Activated CD8-positive, alpha-beta memory T cell treated with anti-CD3 and anti-CD28 coated beads for 24 hours (primary cell): ENCODE measurements around the gene PTPRN2.

ENCODE experiments used
- DNase-seq: peaks from one replicate; pipeline ENCODE4 v3.0.0-alpha.2; 2020

PTPRN2 gene

GRCh38 chr7:157500171-157500960, 1087.3 kb downstream of the PTPRN2 start:
- peak; percentile 44 for DNase-seq

GRCh38 chr7:157499835-157500153, 1087.8 kb downstream of the PTPRN2 start:
- no peak for DNase-seq

- DNase-seq, result peak; percentile 54
Observed at GRCh38 chr7:157499121-157499834, 1088.3 kb downstream of the PTPRN2 start.

GRCh38 chr7:157498657-157499056, 1089.0 kb downstream of the PTPRN2 start:
- DNase-seq, result no peak

- DNase-seq, result peak; percentile 51
Observed at GRCh38 chr7:157497744-157498651, 1089.6 kb downstream of the PTPRN2 start.

- no peak for DNase-seq
Observed at GRCh38 chr7:157497367-157497743, 1090.3 kb downstream of the PTPRN2 start.

GRCh38 chr7:157496416-157497275, 1091.0 kb downstream of the PTPRN2 start:
- DNase-seq, result peak; percentile 55

GRCh38 chr7:157495594-157495993, 1092.0 kb downstream of the PTPRN2 start:
- DNase-seq, result peak; percentile 60

GRCh38 chr7:157495177-157495553, 1092.5 kb downstream of the PTPRN2 start:
- peak; percentile 45 for DNase-seq

GRCh38 chr7:157494506-157495176, 1093.0 kb downstream of the PTPRN2 start:
- DNase-seq, result peak; percentile 56

- peak; percentile 55 for DNase-seq
Observed at GRCh38 chr7:157493776-157494175, 1093.8 kb downstream of the PTPRN2 start.

- peak; percentile 55 for DNase-seq
Observed at GRCh38 chr7:157493017-157493416, 1094.6 kb downstream of the PTPRN2 start.

GRCh38 chr7:157490465-157490912, 1097.1 kb downstream of the PTPRN2 start:
- DNase-seq, result peak; percentile 64

- DNase-seq, result peak; percentile 43
Observed at GRCh38 chr7:157489870-157490269, 1097.8 kb downstream of the PTPRN2 start.
